WERI-Rb-1 (cell line): ENCODE data around the gene STK11IP.

Experiments used
- DNase-seq: peaks from one replicate; pipeline ENCODE4 v3.0.0-alpha.2; 2020
- H3K27ac ChIP-seq: fragments of 250-450 bp; sonication (Bioruptor Pico); 2 replicates; pipeline ENCODE4 v1.5.1; 2020; ENCODE audit warnings: mild to moderate bottlenecking, moderate library complexity
- H3K27me3 ChIP-seq: fragments of 250-450 bp; sonication (Bioruptor Pico); 2 replicates; pipeline ENCODE4 v1.5.1; 2021; ENCODE audit warnings: mild to moderate bottlenecking, low read depth, moderate library complexity; ENCODE audit not compliant: insufficient read depth, severe bottlenecking
- H3K36me3 ChIP-seq: fragments of 250-450 bp; sonication (Bioruptor Pico); 2 replicates; pipeline ENCODE4 v1.5.1; 2020; ENCODE audit warnings: mild to moderate bottlenecking, moderate library complexity
- H3K4me3 ChIP-seq: 2 replicates; pipeline ENCODE4 v1.5.1; 2011; ENCODE audit warnings: low read depth, mild to moderate bottlenecking, control low read depth, low read length
- H3K9me3 ChIP-seq: fragments of 250-450 bp; sonication (Bioruptor Pico); 2 replicates; pipeline ENCODE4 v1.5.1; 2021; ENCODE audit warnings: mild to moderate bottlenecking, moderate library complexity; ENCODE audit not compliant: severe bottlenecking
- CTCF ChIP-seq: IDR thresholded peaks from 2 replicates; pipeline ENCODE4 v1.5.1; 2011; ENCODE audit warnings: low read depth, mild to moderate bottlenecking, control low read depth, inconsistent platforms, low read length

STK11IP gene

GRCh38 chr2:219615894-219616293, 18.2 kb downstream of the STK11IP start:
- Histone ChIP-seq H3K27me3 (no peaks in the 10 kb centered on the region), H3K36me3 (peaks cover 3% of the 10 kb centered on the region; the same call in 1 of the 2 replicates), H3K27ac (no peak overlapping the region), H3K9me3 (no peaks in the 10 kb centered on the region), H3K4me3 (no peak overlapping the region)
- no peak for DNase-seq
- TF ChIP-seq CTCF = no peak

- no peaks in the 10 kb centered on the region for H3K9me3 ChIP-seq
- H3K4me3 ChIP-seq = no peak overlapping the region
- DNase-seq = no peak
- H3K27me3 ChIP-seq = no peaks in the 10 kb centered on the region
- no peak overlapping the region for H3K27ac ChIP-seq
- no peak for TF ChIP-seq CTCF
- peaks cover 3% of the 10 kb centered on the region; the same call in 1 of the 2 replicates for H3K36me3 ChIP-seq
These were observed 18.9 kb downstream of the STK11IP start for GRCh38 chr2:219616550-219616949.

- Histone ChIP-seq H3K27ac (peak overlapping the region; percentile 77), H3K9me3 (no peaks in the 10 kb centered on the region), H3K36me3 (no peaks in the 10 kb centered on the region), H3K27me3 (no peaks in the 10 kb centered on the region), H3K4me3 (no peak overlapping the region)
- no peak for DNase-seq
- no peak for TF ChIP-seq CTCF
These were observed 21.1 kb downstream of the STK11IP start for GRCh38 chr2:219618733-219619122.

- Histone ChIP-seq H3K27ac (peak overlapping the region; percentile 77), H3K4me3 (no peak overlapping the region), H3K27me3 (no peaks in the 10 kb centered on the region), H3K36me3 (no peaks in the 10 kb centered on the region), H3K9me3 (no peaks in the 10 kb centered on the region)
- peak; percentile 47 for DNase-seq
- TF ChIP-seq CTCF = peak; percentile 64
These were observed 21.6 kb downstream of the STK11IP start for GRCh38 chr2:219619235-219619634.

- Histone ChIP-seq H3K27ac (no peak overlapping the region), H3K4me3 (no peak overlapping the region), H3K27me3 (no peaks in the 10 kb centered on the region), H3K9me3 (no peaks in the 10 kb centered on the region), H3K36me3 (no peaks in the 10 kb centered on the region)
- DNase-seq = no peak
- no peak for TF ChIP-seq CTCF
These were observed 22.9 kb downstream of the STK11IP start for GRCh38 chr2:219620546-219620945.

- H3K9me3 ChIP-seq = no peaks in the 10 kb centered on the region
- TF ChIP-seq CTCF = no peak
- H3K27me3 ChIP-seq = no peaks in the 10 kb centered on the region
- H3K4me3 ChIP-seq = no peak overlapping the region
- no peaks in the 10 kb centered on the region for H3K36me3 ChIP-seq
- H3K27ac ChIP-seq = no peak overlapping the region
- DNase-seq = no peak
These were observed 24.3 kb downstream of the STK11IP start for GRCh38 chr2:219621935-219622334.
